ENCODE data around the gene EFCAB14.

EFCAB14 gene

GRCh38 chr1:46646331-46646730, 72.6 kb downstream of the EFCAB14 start:
- no peak for DNase-seq
- no peak overlapping the region for H3K4me2 ChIP-seq (ENCODE audit: insufficient read depth, low read length)

GRCh38 chr1:46645815-46646214, 73.1 kb downstream of the EFCAB14 start:
- no peak for DNase-seq
- no peak overlapping the region for H3K27ac ChIP-seq (ENCODE audit: low read length)
- H3K9me3 ChIP-seq (ENCODE audit: insufficient read depth, low read length, severe bottlenecking): peaks cover 9% of the 10 kb centered on the region
- TF ChIP-seq CTCF (IDR thresholded peaks at IDR 0.05; ENCODE audit: borderline replicate concordance, extremely low read depth, low read length, poor library complexity, severe bottlenecking) (no peak), EZH2 (IDR thresholded peaks at IDR 0.05; ENCODE audit: borderline replicate concordance, low read depth, low read length, severe bottlenecking) (no peak)
- ATAC-seq (ENCODE audit: insufficient read depth, low read depth): no peak
- no peak overlapping the region for H3K9ac ChIP-seq (ENCODE audit: low read depth, low read length)
- H3K36me3 ChIP-seq (ENCODE audit: insufficient read depth, low read length): peaks cover 25% of the 10 kb centered on the region; the same call in 1 of the 2 replicates
- H3K27me3 ChIP-seq (ENCODE audit: insufficient read depth, low read length, poor library complexity): no peaks in the 10 kb centered on the region
- no peak overlapping the region for H2AFZ ChIP-seq (ENCODE audit: low read depth, low read length)
- H3K4me2 ChIP-seq (ENCODE audit: insufficient read depth, low read length): no peak overlapping the region
- no peak overlapping the region for H3K4me3 ChIP-seq (ENCODE audit: low read depth in 1 of 2, low read length in 2 of 2)
- H3K79me2 ChIP-seq (ENCODE audit: insufficient read depth, low read length): no peaks in the 10 kb centered on the region
- H3K4me1 ChIP-seq (ENCODE audit: insufficient read depth, low read length): no peaks in the 10 kb centered on the region
- no peaks in the 10 kb centered on the region for H4K20me1 ChIP-seq (ENCODE audit: insufficient read depth, low read length)

More at GRCh38 chr1:46646331-46646730, 72.6 kb downstream of the EFCAB14 start:
- H2AFZ ChIP-seq (ENCODE audit: low read depth, low read length): no peak overlapping the region
- H3K9me3 ChIP-seq (ENCODE audit: insufficient read depth, low read length, severe bottlenecking): peaks cover 9% of the 10 kb centered on the region
- ATAC-seq (ENCODE audit: insufficient read depth, low read depth): no peak
- no peaks in the 10 kb centered on the region for H3K4me1 ChIP-seq (ENCODE audit: insufficient read depth, low read length)
- H3K36me3 ChIP-seq (ENCODE audit: insufficient read depth, low read length): peaks cover 25% of the 10 kb centered on the region; the same call in 1 of the 2 replicates
- no peak overlapping the region for H3K4me3 ChIP-seq (ENCODE audit: low read depth in 1 of 2, low read length in 2 of 2)
- no peak overlapping the region for H3K9ac ChIP-seq (ENCODE audit: low read depth, low read length)
- TF ChIP-seq CTCF (IDR thresholded peaks at IDR 0.05; ENCODE audit: borderline replicate concordance, extremely low read depth, low read length, poor library complexity, severe bottlenecking) (no peak), EZH2 (IDR thresholded peaks at IDR 0.05; ENCODE audit: borderline replicate concordance, low read depth, low read length, severe bottlenecking) (no peak)
- no peaks in the 10 kb centered on the region for H4K20me1 ChIP-seq (ENCODE audit: insufficient read depth, low read length)
- H3K27me3 ChIP-seq (ENCODE audit: insufficient read depth, low read length, poor library complexity): no peaks in the 10 kb centered on the region
- H3K27ac ChIP-seq (ENCODE audit: low read length): no peak overlapping the region
- H3K79me2 ChIP-seq (ENCODE audit: insufficient read depth, low read length): no peaks in the 10 kb centered on the region

GRCh38 chr1:46643368-46643775, 75.5 kb downstream of the EFCAB14 start:
- Histone ChIP-seq H3K4me3 (ENCODE audit: low read depth in 1 of 2, low read length in 2 of 2) (no peak overlapping the region), H3K4me1 (ENCODE audit: insufficient read depth, low read length) (no peaks in the 10 kb centered on the region), H3K36me3 (ENCODE audit: insufficient read depth, low read length) (peaks cover 6% of the 10 kb centered on the region; the same call in 1 of the 2 replicates), H3K4me2 (ENCODE audit: insufficient read depth, low read length) (no peak overlapping the region), H3K27ac (ENCODE audit: low read length) (no peak overlapping the region), H3K9me3 (ENCODE audit: insufficient read depth, low read length, severe bottlenecking) (no peaks in the 10 kb centered on the region), H2AFZ (ENCODE audit: low read depth, low read length) (no peak overlapping the region), H3K79me2 (ENCODE audit: insufficient read depth, low read length) (no peaks in the 10 kb centered on the region), H3K9ac (ENCODE audit: low read depth, low read length) (no peak overlapping the region), H3K27me3 (ENCODE audit: insufficient read depth, low read length, poor library complexity) (no peaks in the 10 kb centered on the region), H4K20me1 (ENCODE audit: insufficient read depth, low read length) (no peaks in the 10 kb centered on the region)
- TF ChIP-seq CTCF (IDR thresholded peaks at IDR 0.05; ENCODE audit: borderline replicate concordance, extremely low read depth, low read length, poor library complexity, severe bottlenecking) (no peak), EZH2 (IDR thresholded peaks at IDR 0.05; ENCODE audit: borderline replicate concordance, low read depth, low read length, severe bottlenecking) (no peak)
- no peak for ATAC-seq (ENCODE audit: insufficient read depth, low read depth)
- DNase-seq: no peak
